Erythroblast (primary cell): Measurements from ENCODE around the gene ITPR3.

ENCODE experiments used
- GATA1 ChIP-seq: IDR thresholded peaks from 2 replicates; pipeline ENCODE4 v1.6.1; 2011; ENCODE audit warnings: low read depth, mild to moderate bottlenecking, control low read depth, low read length, moderate library complexity
- POLR2A ChIP-seq: IDR thresholded peaks from 2 replicates; pipeline ENCODE4 v1.6.1; 2011; ENCODE audit warnings: mild to moderate bottlenecking, low read length

GRCh38 chr6:33576668-33577067, 44.5 kb upstream of the ITPR3 start:
- TF ChIP-seq POLR2A (no peak), GATA1 (no peak)
